D341Med (cell line): ENCODE results near the gene ARHGEF10L.
A peak's percentile ranks its signal among the peaks of the same experiment; 100 is the strongest.
"Not testable (repeated sequence)": the region's sequence is repeated elsewhere in the genome, so short reads cannot be mapped to it uniquely, and the experiment has no call there.

Experiments
- DNase-seq: peaks from one replicate; pipeline ENCODE4 v3.0.0; 2012; ENCODE audit warnings: low spot score

Gene ARHGEF10L

GRCh38 chr1:17539477-17540254, at the start of gene ARHGEF10L:
Gene ARHGEF10L (plus strand): TSS chr1:17539698. CDS start chr1:17580596, 40,898 bp downstream.
- DNase-seq, result peak; percentile 73

GRCh38 chr1:17489768-17490417, 49.6 kb upstream of the ARHGEF10L start:
- not testable (repeated sequence) for DNase-seq

- not testable (repeated sequence) for DNase-seq
Observed at GRCh38 chr1:17490667-17491066, 48.8 kb upstream of the ARHGEF10L start.

GRCh38 chr1:17494114-17494729, 45.3 kb upstream of the ARHGEF10L start:
- DNase-seq, result peak; percentile 81

GRCh38 chr1:17496419-17496818, 43.1 kb upstream of the ARHGEF10L start:
- no peak for DNase-seq

GRCh38 chr1:17498214-17498613, 41.3 kb upstream of the ARHGEF10L start:
- DNase-seq, result no peak

GRCh38 chr1:17502326-17502778, 37.1 kb upstream of the ARHGEF10L start:
- peak; percentile 82 for DNase-seq

GRCh38 chr1:17503146-17503545, 36.4 kb upstream of the ARHGEF10L start:
- DNase-seq, result peak; percentile 9

GRCh38 chr1:17507200-17507599, 32.3 kb upstream of the ARHGEF10L start:
- not testable (repeated sequence) for DNase-seq

GRCh38 chr1:17507915-17508314, 31.6 kb upstream of the ARHGEF10L start:
- no peak for DNase-seq

- DNase-seq, result no peak
Observed at GRCh38 chr1:17509363-17509762, 30.1 kb upstream of the ARHGEF10L start.

GRCh38 chr1:17510138-17510537, 29.4 kb upstream of the ARHGEF10L start:
- DNase-seq, result no peak

- no peak for DNase-seq
Observed at GRCh38 chr1:17511188-17511587, 28.3 kb upstream of the ARHGEF10L start.

GRCh38 chr1:17513131-17513530, 26.4 kb upstream of the ARHGEF10L start:
- DNase-seq, result no peak

GRCh38 chr1:17514776-17515175, 24.7 kb upstream of the ARHGEF10L start:
- DNase-seq, result no peak

- no peak for DNase-seq
Observed at GRCh38 chr1:17515902-17516301, 23.6 kb upstream of the ARHGEF10L start.

GRCh38 chr1:17516303-17517214, 22.9 kb upstream of the ARHGEF10L start:
- no peak for DNase-seq

GRCh38 chr1:17520041-17520440, 19.5 kb upstream of the ARHGEF10L start:
- no peak for DNase-seq

- DNase-seq, result no peak
Observed at GRCh38 chr1:17520473-17521319, 18.8 kb upstream of the ARHGEF10L start.

GRCh38 chr1:17521946-17522612, 17.4 kb upstream of the ARHGEF10L start:
- no peak for DNase-seq
